ENCODE data around the gene SPINK4. TPM values are rescaled to one million over a fixed set of nuclear protein-coding genes. Genes with fewer than 3 reads are reported as not detected.

Gene SPINK4
- total RNA-seq, 1 donor from 2014 or later: not detected

- DNase-seq: no peak
Observed at GRCh38 chr9:33293782-33294181, 53.8 kb downstream of the SPINK4 start.

GRCh38 chr9:33294670-33295432 is 54.9 kb downstream of the SPINK4 start:
- no peak for DNase-seq

GRCh38 chr9:33295571-33295970 is 55.6 kb downstream of the SPINK4 start:
- DNase-seq: no peak

GRCh38 chr9:33297432-33297831 is 57.5 kb downstream of the SPINK4 start:
- DNase-seq: no peak

Other genes starting within 250 kb of the SPINK4 start
- 34.0 TPM for gene APTX, start 238.5 kb upstream of the SPINK4 start, total RNA-seq
- 66.0 TPM for gene DNAJA1, start 214.9 kb upstream of the SPINK4 start, total RNA-seq
- 25.7 TPM for gene SMU1, start 163.5 kb upstream of the SPINK4 start, total RNA-seq
- 30.8 TPM for gene B4GALT1, start 72.8 kb upstream of the SPINK4 start, total RNA-seq
- 64.7 TPM for gene BAG1, start 24.5 kb downstream of the SPINK4 start, total RNA-seq
- gene CHMP5, start 24.9 kb downstream of the SPINK4 start, total RNA-seq: 53.4 TPM
- 29.0 TPM for gene NFX1, start 50.3 kb downstream of the SPINK4 start, total RNA-seq
- 37.0 TPM for gene AQP7, start 162.4 kb downstream of the SPINK4 start, total RNA-seq
- gene AQP3, start 207.4 kb downstream of the SPINK4 start, total RNA-seq: 169 TPM
- 21.2 TPM for gene NOL6, start 233.8 kb downstream of the SPINK4 start, total RNA-seq